Ovary (tissue), 9 donors: ENCODE measurements around the gene SLC43A2. TPM values are rescaled to one million over a fixed set of nuclear protein-coding genes. Genes with fewer than 3 reads are reported as not detected.
"Not testable (repeated sequence)": the region's sequence is repeated elsewhere in the genome, so short reads cannot be mapped to it uniquely, and the experiment has no call there.

ENCODE experiments used
- DNase-seq, 5 donors: peaks; one replicate each; pipeline ENCODE4 v3.0.0-alpha.2; 2019 to 2020
- H3K27ac ChIP-seq, 2 donors: fragments of 200-600 bp; one replicate each; pipeline versions ENCODE4 v1.5.1 to v1.8.0; 2019 to 2022
- H3K27me3 ChIP-seq: fragments of 200-600 bp; one replicate; pipeline ENCODE4 v1.8.0; 2022
- H3K36me3 ChIP-seq: fragments of 200-600 bp; sonication (generic); one replicate; pipeline ENCODE4 v1.5.1; 2019
- H3K4me1 ChIP-seq: one replicate; pipeline ENCODE4 v1.8.1; 2013; ENCODE audit warnings: mild to moderate bottlenecking, moderate library complexity; ENCODE audit not compliant: insufficient read depth
- H3K4me3 ChIP-seq: fragments of 200-600 bp; sonication (generic); one replicate; pipeline ENCODE4 v1.5.1; 2017
- H3K9me3 ChIP-seq, 2 donors: fragments of 200-600 bp in 1 of 2; sonication (generic) in 1 of 2; one replicate each; pipeline versions ENCODE4 v1.5.1 to v1.8.1; 2013 to 2019; ENCODE audit warnings: mild to moderate bottlenecking in 1 of 2, moderate library complexity in 1 of 2
- CTCF ChIP-seq, 3 donors: fragments of 450-650 bp in 2 of 3; fragments of 200-600 bp in 1 of 3; IDR thresholded peaks; one replicate each; pipeline versions ENCODE4 v1.5.1 to v1.8.0; 2016 to 2022; ENCODE audit warnings: antibody characterized with exemption in 3 of 3, mild to moderate bottlenecking in 1 of 3
- EP300 ChIP-seq: sonication (generic); formaldehyde crosslinking; IDR thresholded peaks from one replicate; pipeline ENCODE4 v1.6.1; 2017; ENCODE audit warnings: antibody characterized with exemption
- POLR2A ChIP-seq: fragments of 450-650 bp; IDR thresholded peaks from one replicate; pipeline ENCODE4 v1.6.1; 2017; ENCODE audit warnings: antibody characterized with exemption, mild to moderate bottlenecking, moderate library complexity
- WGBS, 3 donors: extraction: QIAGEN DNeasy Blood & Tissue Kit in 1 of 3; methylation state at CpG; one replicate each; pipeline versions ENCODE4 v1.1.5 to v1.1.7; 2013 to 2017; 5-methylcytosine and 5-hydroxymethylcytosine counted together
- intact Hi-C, 4 donors: fragments of 100-400 bp; cut with DNase I; formaldehyde crosslinking; loops; one replicate each; pipeline versions ENCODE4 v1.11.0 to v1.15.1; 2022 to 2023
- polyA plus RNA-seq, 2 donors: library from polyadenylated mRNA; stranded (reverse); fragments of 200-250 nt in 1 of 2; fragments of 350-450 nt in 1 of 2; fragmentation: Illumina TruSeq in 1 of 2; extraction: RNeasy Lipid Tissue Mini Kit (QIAGEN cat#74804) in 1 of 2; gene quantifications; one replicate each; pipeline ENCODE4 v1.2.3, GENCODE V29; 2013 to 2014
- total RNA-seq, 7 donors: library from RNA; depleted of rRNA in 2 of 7; stranded (reverse); fragments of >200 nt in 2 of 7; fragmentation: NEBNext Ultra II Directional in 3 of 7; extraction: Animal tissue kit (Norgen Biotek cat#: 25700) in 3 of 7; gene quantifications; one replicate each; pipeline versions ENCODE4 v1.1.0 to v1.2.4, GENCODE V29; 2016 to 2023
- donor health status: DM: no; HTN: no; CAD: no; lungs with moderate emphysema.
- donor health status: DM: no; HTN: no; CAD: no.
- donor health status: Bipolar disorder and iron deficiency.
- donor health status: DM: yes; HTN: yes; CAD: no.
- donor health status: DM: no; HTN: no; CAD: no.
- donor health status: DM: yes; HTN: yes; CAD: no.

SLC43A2 gene
- total and polyA plus RNA-seq, 9 donors = 3.5 to 24.6 (median 7.1) TPM

- 60 to 70% (median 63%) methylated on average over 14 of the region's 14 CpGs for WGBS, 3 donors
- TF ChIP-seq POLR2A (no peak), EP300 (no peak), CTCF (IDR thresholded peaks at IDR 0.05) (no peak)
- intact Hi-C loops = no loop called here
- no peak overlapping the region for H3K4me3 ChIP-seq
- no peaks in the 10 kb centered on the region for H3K9me3 ChIP-seq
- no peak for DNase-seq
- no peaks in the 10 kb centered on the region for H3K4me1 ChIP-seq
- H3K36me3 ChIP-seq = no peaks in the 10 kb centered on the region
- no peak overlapping the region for H3K27ac ChIP-seq
- H3K27me3 ChIP-seq = no peaks in the 10 kb centered on the region
These were observed 62.0 kb downstream of the SLC43A2 start for GRCh38 chr17:1566505-1567199.

GRCh38 chr17:1565877-1566276, 62.8 kb downstream of the SLC43A2 start:
- Histone ChIP-seq H3K27me3 (no peaks in the 10 kb centered on the region), H3K27ac (no peak overlapping the region), H3K4me3 (no peak overlapping the region), H3K36me3 (no peaks in the 10 kb centered on the region), H3K4me1 (peaks cover 7% of the 10 kb centered on the region), H3K9me3 (no peaks in the 10 kb centered on the region)
- DNase-seq = no peak
- WGBS, 3 donors = 29 to 38% (median 32%) methylated on average over 6 of the region's 6 CpGs
- intact Hi-C loops = no loop called here
- TF ChIP-seq EP300 (no peak), POLR2A (no peak)

GRCh38 chr17:1563786-1564613, 64.6 kb downstream of the SLC43A2 start:
- no peaks in the 10 kb centered on the region for H3K27me3 ChIP-seq
- peaks cover 9% of the 10 kb centered on the region for H3K4me1 ChIP-seq
- DNase-seq = peak in 1 of 5 donors; percentile 31
- 58 to 63% (median 61%) methylated on average over 19 of the region's 19 CpGs for WGBS, 3 donors
- H3K27ac ChIP-seq = no peak overlapping the region
- no peak overlapping the region for H3K4me3 ChIP-seq
- TF ChIP-seq POLR2A = no peak
- TF ChIP-seq CTCF (IDR thresholded peaks at IDR 0.05) = no peak
- no peak for TF ChIP-seq EP300
- intact Hi-C loops = no loop called here
- H3K9me3 ChIP-seq = no peaks in the 10 kb centered on the region
- H3K36me3 ChIP-seq = no peaks in the 10 kb centered on the region

GRCh38 chr17:1563471-1563785, 65.2 kb downstream of the SLC43A2 start:
- intact Hi-C loops, H3K9me3 ChIP-seq, H3K36me3 ChIP-seq, H3K4me3 ChIP-seq, H3K27me3 ChIP-seq, H3K27ac ChIP-seq, H3K4me1 ChIP-seq, DNase-seq: not testable (repeated sequence)
- WGBS, 3 donors = 71 to 79% (median 75%) methylated on average over 15 of the region's 15 CpGs

GRCh38 chr17:1562176-1562643, 66.4 kb downstream of the SLC43A2 start:
- H3K27me3 ChIP-seq = no peaks in the 10 kb centered on the region
- no peaks in the 10 kb centered on the region for H3K9me3 ChIP-seq
- peak in 4 of 5 donors; percentile 48 to 70 (median 54) for DNase-seq
- peak overlapping the region; percentile 60 to 74 for H3K27ac ChIP-seq
- 1 to 3% (median 1%) methylated on average over 14 to 62 of the region's 62 CpGs for WGBS, 3 donors
- H3K36me3 ChIP-seq = no peaks in the 10 kb centered on the region
- H3K4me1 ChIP-seq = peaks cover 9% of the 10 kb centered on the region
- TF ChIP-seq CTCF (IDR thresholded peaks at IDR 0.05) (no peak), POLR2A (no peak), EP300 (no peak)
- intact Hi-C loops = no loop called here
- H3K4me3 ChIP-seq = peak overlapping the region; percentile 50
